HepG2 (cell line): ENCODE results near the gene CPS1. TPM values are rescaled to one million over a fixed set of nuclear protein-coding genes. Genes with fewer than 3 reads are reported as not detected.

Source experiments
- DMAP1 ChIP-seq: IDR thresholded peaks from 2 replicates; pipeline ENCODE4 v1.6.1; 2016
- LCORL ChIP-seq, 2 experiments: fragments of 450-650 bp in 1 of 2; sonication (generic) in 1 of 2; formaldehyde crosslinking in 1 of 2; IDR thresholded peaks; 2 replicates each; pipeline versions ENCODE4 v1.5.0 to v1.6.1; 2017 to 2020; ENCODE audit warnings: antibody characterized with exemption in 1 of 2, missing genetic modification reagents in 1 of 2
- MED1 ChIP-seq: sonication (generic); formaldehyde crosslinking; IDR thresholded peaks from 2 replicates; pipeline ENCODE4 v1.4.0; 2020; ENCODE audit warnings: missing genetic modification reagents
- MEF2D ChIP-seq: sonication (generic); formaldehyde crosslinking; IDR thresholded peaks from 2 replicates; pipeline ENCODE4 v1.5.1; 2020; ENCODE audit warnings: mild to moderate bottlenecking, missing genetic modification reagents
- MIER2 ChIP-seq: IDR thresholded peaks from 2 replicates; pipeline ENCODE4 v1.6.1; 2016; ENCODE audit warnings: missing biosample characterization, missing genetic modification reagents
- NCOR1 ChIP-seq: fragments of 200-600 bp; sonication (generic); IDR thresholded peaks from 2 replicates; pipeline ENCODE4 v1.7.0; 2017; ENCODE audit warnings: antibody characterized with exemption, low read length, borderline replicate concordance
- NFKBIZ ChIP-seq: IDR thresholded peaks from 2 replicates; pipeline ENCODE4 v1.6.1; 2018; ENCODE audit warnings: missing genetic modification reagents, missing compliant biosample characterization
- POGK ChIP-seq: sonication (generic); formaldehyde crosslinking; conservative IDR thresholded peaks from 2 replicates; pipeline ENCODE4 v1.8.0; 2022; ENCODE audit warnings: mild to moderate bottlenecking, moderate library complexity, missing genetic modification reagents
- RERE ChIP-seq: IDR thresholded peaks from 2 replicates; pipeline ENCODE4 v1.6.1; 2016; ENCODE audit warnings: low read depth, missing genetic modification reagents, missing compliant biosample characterization
- TCF12 ChIP-seq, 2 experiments: fragments of 450-650 bp in 1 of 2; sonication (generic) in 1 of 2; formaldehyde crosslinking in 1 of 2; IDR thresholded peaks; 2 replicates each; pipeline versions ENCODE4 v1.6.1 to v1.8.0; 2017 to 2022; ENCODE audit warnings: antibody characterized with exemption in 1 of 2, mild to moderate bottlenecking in 1 of 2, missing genetic modification reagents in 1 of 2, moderate library complexity in 1 of 2
- THAP9 ChIP-seq: sonication (generic); formaldehyde crosslinking; IDR thresholded peaks from 2 replicates; pipeline ENCODE4; 2020; ENCODE audit warnings: missing genetic modification reagents, mild to moderate bottlenecking, borderline replicate concordance
- ZBTB21 ChIP-seq: sonication (generic); formaldehyde crosslinking; IDR thresholded peaks from 2 replicates; pipeline ENCODE4 v1.4.0; 2020; ENCODE audit warnings: missing genetic modification reagents
- ZC3H4 ChIP-seq: sonication (generic); formaldehyde crosslinking; IDR thresholded peaks from 2 replicates; pipeline ENCODE4 v1.4.0; 2020; ENCODE audit warnings: missing genetic modification reagents, borderline replicate concordance
- ZMYM4 ChIP-seq: sonication (generic); formaldehyde crosslinking; IDR thresholded peaks from 2 replicates; pipeline ENCODE4 v1.8.1; 2023; ENCODE audit warnings: mild to moderate bottlenecking, missing genetic modification reagents
- ZNF34 ChIP-seq: sonication (generic); formaldehyde crosslinking; IDR thresholded peaks from 2 replicates; pipeline ENCODE4 v1.4.0; 2020; ENCODE audit warnings: mild to moderate bottlenecking, missing genetic modification reagents, borderline replicate concordance
- ZNF614 ChIP-seq: IDR thresholded peaks from 2 replicates; pipeline ENCODE4 v1.6.1; 2018; ENCODE audit warnings: missing biosample characterization, missing genetic modification reagents, inconsistent platforms, borderline replicate concordance
- ZNF639 ChIP-seq: conservative IDR thresholded peaks from 2 replicates; pipeline ENCODE4 v1.6.1; 2018; ENCODE audit warnings: missing genetic modification reagents
- ZNF703 ChIP-seq: sonication (generic); formaldehyde crosslinking; IDR thresholded peaks from 2 replicates; pipeline ENCODE4 v1.5.1; 2020; ENCODE audit warnings: missing genetic modification reagents, mild to moderate bottlenecking, moderate library complexity, borderline replicate concordance
- polyA plus RNA-seq, 8 experiments: library from polyadenylated mRNA; depleted of rRNA in 3 of 8; stranded (reverse) in 7 of 8; unstranded in 1 of 8; fragments of >200 nt; fragmentation: Illumina TruSeq in 4 of 8; extraction: Trizol in 4 of 8; gene quantifications; 2 replicates each; pipeline versions ENCODE4 v1.2.1 to v1.2.3, GENCODE V29; 2011 to 2016; ENCODE audit warnings: low read depth in 4 of 8, missing spikeins in 1 of 8, mixed read lengths in 1 of 8; ENCODE audit not compliant: insufficient read depth in 1 of 8
- total RNA-seq, 5 experiments: library from RNA; depleted of rRNA; stranded (reverse); fragments of >200 nt; fragmentation: Illumina TruSeq; extraction: Trizol; gene quantifications; 2 replicates each; pipeline ENCODE4 v1.2.3, GENCODE V29; 2016; ENCODE audit warnings: low read depth in 1 of 5

The CPS1 gene
- total and polyA plus RNA-seq, 2 of the 13 experiments (the other 11 are each of a cell fraction or from before 2014, with no cell fraction given): 24.4 to 51.7 TPM

GRCh38 chr2:210548878-210549384 is 7.5 kb upstream of the CPS1 start (continued):
- TF ChIP-seq ZBTB21 (CRISPR knock-in tag) (peak; percentile 95), THAP9 (CRISPR knock-in tag) (no peak), ZNF639 (CRISPR knock-in tag) (0 out of 2 replicates have a peak, but pooled peaks have one; percentile 63), MED1 (peak; percentile 89), ZMYM4 (CRISPR knock-in tag) (peak; percentile 99), ZNF34 (CRISPR knock-in tag) (peak; percentile 68; the same call in 1 of the 2 replicates), ZNF703 (no peak), MEF2D (CRISPR knock-in tag) (peak; percentile 87), RERE (CRISPR knock-in tag) (peak; percentile 98), LCORL (IDR thresholded peaks at IDR 0.05) (no peak), LCORL (CRISPR knock-in tag; IDR thresholded peaks at IDR 0.05) (peak; percentile 86), MIER2 (CRISPR knock-in tag) (peak; percentile 72; the same call in 1 of the 2 replicates), NFKBIZ (peak; percentile 97), ZC3H4 (CRISPR knock-in tag) (no peak), ZNF614 (CRISPR knock-in tag) (0 out of 2 replicates have a peak, but pooled peaks have one; percentile 73), DMAP1 (CRISPR knock-in tag) (peak; percentile 55; the same call in 1 of the 2 replicates), POGK (peak; percentile 93), NCOR1 (peak; percentile 88; the same call in 1 of the 2 replicates), TCF12 (IDR thresholded peaks at IDR 0.05) (no peak), TCF12 (CRISPR knock-in tag; IDR thresholded peaks at IDR 0.05) (peak; percentile 92; the same call in 1 of the 2 replicates)
